Activated naive CD4-positive, alpha-beta T cell treated with Interleukin-2 at 50 U/mL for 16 hours (primary cell): ENCODE results near the gene FSTL1.

Source experiments
- DNase-seq: peaks from one replicate; pipeline ENCODE4 v3.0.0-alpha.2; 2020

Gene FSTL1

GRCh38 chr3:120348991-120349854, 101.6 kb downstream of the FSTL1 start, which contains the start of gene LRRC58:
Gene LRRC58 (minus strand): TSS chr3:120349354. CDS start chr3:120349243, 111 bp downstream.
- DNase-seq = peak; percentile 92

DNA sequence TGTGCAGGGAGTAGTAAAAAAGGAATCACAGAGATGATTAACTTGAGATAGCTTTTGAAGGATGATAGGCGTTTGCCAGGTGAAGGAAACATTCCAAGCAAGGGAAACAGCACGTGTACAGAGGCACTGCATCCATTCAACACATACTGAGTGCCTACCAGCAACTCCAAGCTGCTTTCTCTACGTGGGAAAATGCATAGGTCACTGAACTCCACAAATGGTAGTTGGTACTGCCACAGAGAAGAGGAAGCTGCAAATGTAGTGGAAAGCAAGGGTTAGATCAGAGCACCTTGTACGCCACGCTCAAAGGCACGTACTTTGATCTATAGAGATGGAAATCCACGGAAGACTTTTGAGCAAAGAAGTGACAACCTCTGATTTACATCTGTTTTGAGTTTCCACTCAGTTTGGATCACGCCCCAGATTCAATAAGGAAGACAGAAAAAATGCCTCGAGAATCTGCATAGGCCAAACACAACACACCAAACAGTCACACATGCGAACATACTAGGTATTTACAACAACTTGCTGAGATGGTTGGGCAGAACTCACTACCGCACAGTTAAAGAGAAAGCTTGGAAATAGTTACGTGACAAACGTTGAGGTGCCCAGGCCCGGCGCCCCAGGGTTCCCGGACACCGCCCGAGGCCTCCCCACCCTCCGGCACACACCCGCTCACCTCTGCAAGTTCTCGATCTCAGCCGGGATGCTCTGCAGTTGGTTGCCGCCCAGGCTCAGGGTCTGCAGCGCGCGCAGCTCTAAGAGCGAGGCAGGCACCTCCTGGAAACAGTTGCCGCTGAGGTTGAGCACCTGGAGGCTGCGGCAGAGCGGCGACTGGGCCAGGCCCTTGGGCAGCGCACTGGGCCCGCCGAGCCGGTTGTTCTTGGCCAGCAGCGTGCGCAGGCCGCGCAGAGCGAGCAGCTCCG, 102.5 kb downstream of the FSTL1 start:
- DNase-seq = peak; percentile 64

- DNase-seq = no peak
Measured at GRCh38 chr3:120344349-120344748, 106.4 kb downstream of the FSTL1 start.
